Measurements from ENCODE around the gene CCDC192. TPM values are rescaled to one million over a fixed set of nuclear protein-coding genes. Genes with fewer than 3 reads are reported as not detected.
"Not testable (repeated sequence)": the region's sequence is repeated elsewhere in the genome, so short reads cannot be mapped to it uniquely, and the experiment has no call there.

The CCDC192 gene
- total RNA-seq, 3 donors from 2014 or later (not counting 1 experiment from before 2014, with no cell fraction given) = not detected

GRCh38 chr5:127739807-127740384, 36.7 kb downstream of the CCDC192 start:
- no peaks in the 10 kb centered on the region for H3K36me3 Mint-ChIP-seq
- no peaks in the 10 kb centered on the region for H3K4me1 ChIP-seq (ENCODE audit: control insufficient read depth, insufficient read depth, low read length)
- H3K27ac ChIP-seq (ENCODE audit: low read length) = no peak overlapping the region
- no peak overlapping the region for H3K27ac Mint-ChIP-seq
- peaks cover 0 to 2% of the 10 kb centered on the region in 2 donors for H3K9me3 Mint-ChIP-seq
- no peaks in the 10 kb centered on the region for H3K9me3 ChIP-seq (ENCODE audit: control insufficient read depth, insufficient read depth, low read length)
- TF ChIP-seq, protein P1, sequence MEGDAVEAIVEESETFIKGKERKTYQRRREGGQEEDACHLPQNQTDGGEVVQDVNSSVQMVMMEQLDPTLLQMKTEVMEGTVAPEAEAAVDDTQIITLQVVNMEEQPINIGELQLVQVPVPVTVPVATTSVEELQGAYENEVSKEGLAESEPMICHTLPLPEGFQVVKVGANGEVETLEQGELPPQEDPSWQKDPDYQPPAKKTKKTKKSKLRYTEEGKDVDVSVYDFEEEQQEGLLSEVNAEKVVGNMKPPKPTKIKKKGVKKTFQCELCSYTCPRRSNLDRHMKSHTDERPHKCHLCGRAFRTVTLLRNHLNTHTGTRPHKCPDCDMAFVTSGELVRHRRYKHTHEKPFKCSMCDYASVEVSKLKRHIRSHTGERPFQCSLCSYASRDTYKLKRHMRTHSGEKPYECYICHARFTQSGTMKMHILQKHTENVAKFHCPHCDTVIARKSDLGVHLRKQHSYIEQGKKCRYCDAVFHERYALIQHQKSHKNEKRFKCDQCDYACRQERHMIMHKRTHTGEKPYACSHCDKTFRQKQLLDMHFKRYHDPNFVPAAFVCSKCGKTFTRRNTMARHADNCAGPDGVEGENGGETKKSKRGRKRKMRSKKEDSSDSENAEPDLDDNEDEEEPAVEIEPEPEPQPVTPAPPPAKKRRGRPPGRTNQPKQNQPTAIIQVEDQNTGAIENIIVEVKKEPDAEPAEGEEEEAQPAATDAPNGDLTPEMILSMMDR (IDR thresholded peaks at IDR 0.05) = no peak
- no peak overlapping the region for H3K4me3 Mint-ChIP-seq
- no peaks in the 10 kb centered on the region for H3K4me1 Mint-ChIP-seq
- ATAC-seq (no peak), DNase-seq (no peak)
- intact Hi-C loops (cut with micrococcal nuclease) = no loop called here
- H3K4me3 ChIP-seq (ENCODE audit: low read length) = no peak overlapping the region
- WGBS (ENCODE audit: insufficient coverage) = 83% methylated on average over 4 of the region's 10 CpGs
- peaks cover 0 to 2% of the 10 kb centered on the region in 2 donors for H3K27me3 Mint-ChIP-seq (ENCODE audit: low read depth in 2 of 2)
- no peaks in the 10 kb centered on the region for H3K36me3 ChIP-seq (ENCODE audit: control insufficient read depth, insufficient read depth, low read length)
- no peaks in the 10 kb centered on the region for H3K27me3 ChIP-seq (ENCODE audit: control insufficient read depth, insufficient read depth, low read length)

DNA sequence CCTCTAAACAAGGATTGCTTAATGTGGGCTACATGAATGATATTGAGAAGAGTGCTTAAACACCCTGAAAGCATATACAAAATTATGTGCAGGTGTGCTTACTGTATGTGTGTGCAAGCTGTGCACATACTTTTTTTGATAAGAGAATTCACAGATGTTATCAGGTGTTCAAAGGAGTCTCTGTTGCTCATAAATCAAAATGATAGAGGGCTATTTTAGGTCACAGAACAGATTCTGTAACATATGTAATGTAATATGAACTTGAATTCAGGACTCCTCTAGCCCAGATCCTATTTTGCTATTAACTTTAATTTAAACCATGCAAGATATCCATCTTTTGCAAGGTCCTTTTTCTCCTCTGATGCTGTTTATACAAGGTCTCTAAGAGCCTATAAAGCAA, 38.2 kb downstream of the CCDC192 start:
- Mint-ChIP-seq H3K4me3 (no peak overlapping the region), H3K27me3 (ENCODE audit: low read depth in 2 of 2) (peaks cover 0 to 2% of the 10 kb centered on the region in 2 donors), H3K27ac (no peak overlapping the region), H3K36me3 (no peaks in the 10 kb centered on the region), H3K4me1 (no peaks in the 10 kb centered on the region), H3K9me3 (peaks cover 0 to 2% of the 10 kb centered on the region in 2 donors)
- Histone ChIP-seq H3K4me3 (ENCODE audit: low read length) (no peak overlapping the region), H3K27me3 (ENCODE audit: control insufficient read depth, insufficient read depth, low read length) (no peaks in the 10 kb centered on the region), H3K4me1 (ENCODE audit: control insufficient read depth, insufficient read depth, low read length) (no peaks in the 10 kb centered on the region), H3K9me3 (ENCODE audit: control insufficient read depth, insufficient read depth, low read length) (no peaks in the 10 kb centered on the region), H3K36me3 (ENCODE audit: control insufficient read depth, insufficient read depth, low read length) (no peaks in the 10 kb centered on the region), H3K27ac (ENCODE audit: low read length) (no peak overlapping the region)
- TF ChIP-seq, protein P1 (IDR thresholded peaks at IDR 0.05) = no peak
- no peak for DNase-seq
- no peak for ATAC-seq
- intact Hi-C loops (cut with micrococcal nuclease) = no loop called here

DNA sequence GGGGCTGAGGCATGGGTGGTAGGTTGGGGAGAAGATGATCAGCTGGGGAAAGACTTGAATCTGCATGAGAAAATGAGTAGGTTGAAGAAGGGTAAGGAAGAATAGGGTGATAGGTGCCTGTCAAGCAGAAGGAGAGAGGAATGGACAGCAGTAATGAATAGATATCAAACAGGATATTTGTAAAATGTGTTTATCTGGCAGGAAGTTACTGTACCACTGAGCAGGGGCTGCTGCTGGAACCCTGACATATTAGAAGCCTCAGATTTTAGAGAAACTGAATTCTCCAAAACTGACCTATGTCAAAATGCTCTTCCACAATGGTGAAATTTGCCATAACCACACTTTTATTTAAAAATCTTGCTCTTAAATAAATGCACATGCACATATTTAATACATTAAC, 41.0 kb downstream of the CCDC192 start:
- Mint-ChIP-seq H3K4me3 (no peak overlapping the region), H3K27ac (no peak overlapping the region), H3K27me3 (ENCODE audit: low read depth in 2 of 2) (peaks cover 0 to 2% of the 10 kb centered on the region in 2 donors), H3K4me1 (no peaks in the 10 kb centered on the region), H3K36me3 (no peaks in the 10 kb centered on the region), H3K9me3 (no peaks in the 10 kb centered on the region)
- no peaks in the 10 kb centered on the region for H3K9me3 ChIP-seq (ENCODE audit: control insufficient read depth, insufficient read depth, low read length)
- no peaks in the 10 kb centered on the region for H3K27me3 ChIP-seq (ENCODE audit: control insufficient read depth, insufficient read depth, low read length)
- no peaks in the 10 kb centered on the region for H3K4me1 ChIP-seq (ENCODE audit: control insufficient read depth, insufficient read depth, low read length)
- H3K27ac ChIP-seq (ENCODE audit: low read length) = no peak overlapping the region
- DNase-seq (no peak), ATAC-seq (no peak)
- H3K4me3 ChIP-seq (ENCODE audit: low read length) = no peak overlapping the region
- H3K36me3 ChIP-seq (ENCODE audit: control insufficient read depth, insufficient read depth, low read length) = no peaks in the 10 kb centered on the region
- intact Hi-C loops (cut with micrococcal nuclease) = no loop called here
- TF ChIP-seq, protein P1 (IDR thresholded peaks at IDR 0.05) = no peak

GRCh38 chr5:127746756-127747155, 43.6 kb downstream of the CCDC192 start:
- Mint-ChIP-seq H3K4me1 (no peaks in the 10 kb centered on the region), H3K9me3 (no peaks in the 10 kb centered on the region), H3K27me3 (ENCODE audit: low read depth in 2 of 2) (peaks cover 0 to 2% of the 10 kb centered on the region in 2 donors), H3K36me3 (no peaks in the 10 kb centered on the region), H3K4me3 (no peak overlapping the region), H3K27ac (no peak overlapping the region)
- H3K27me3 ChIP-seq (ENCODE audit: control insufficient read depth, insufficient read depth, low read length) = no peaks in the 10 kb centered on the region
- H3K27ac ChIP-seq (ENCODE audit: low read length) = no peak overlapping the region
- intact Hi-C loops (cut with micrococcal nuclease) = loop anchor here (1.0 kb wide), 1 partner anchor 455 kb away; no protein-coding TSS in a partner anchor
- no peak overlapping the region for H3K4me3 ChIP-seq (ENCODE audit: low read length)
- no peak for ATAC-seq
- DNase-seq = peak in 1 of 2 donors; percentile 39
- H3K4me1 ChIP-seq (ENCODE audit: control insufficient read depth, insufficient read depth, low read length) = no peaks in the 10 kb centered on the region
- no peaks in the 10 kb centered on the region for H3K9me3 ChIP-seq (ENCODE audit: control insufficient read depth, insufficient read depth, low read length)
- H3K36me3 ChIP-seq (ENCODE audit: control insufficient read depth, insufficient read depth, low read length) = no peaks in the 10 kb centered on the region
- WGBS (ENCODE audit: insufficient coverage) = 60% methylated on average over 1 of the region's 1 CpG
- TF ChIP-seq, protein P1 (IDR thresholded peaks at IDR 0.05) = no peak

DNA sequence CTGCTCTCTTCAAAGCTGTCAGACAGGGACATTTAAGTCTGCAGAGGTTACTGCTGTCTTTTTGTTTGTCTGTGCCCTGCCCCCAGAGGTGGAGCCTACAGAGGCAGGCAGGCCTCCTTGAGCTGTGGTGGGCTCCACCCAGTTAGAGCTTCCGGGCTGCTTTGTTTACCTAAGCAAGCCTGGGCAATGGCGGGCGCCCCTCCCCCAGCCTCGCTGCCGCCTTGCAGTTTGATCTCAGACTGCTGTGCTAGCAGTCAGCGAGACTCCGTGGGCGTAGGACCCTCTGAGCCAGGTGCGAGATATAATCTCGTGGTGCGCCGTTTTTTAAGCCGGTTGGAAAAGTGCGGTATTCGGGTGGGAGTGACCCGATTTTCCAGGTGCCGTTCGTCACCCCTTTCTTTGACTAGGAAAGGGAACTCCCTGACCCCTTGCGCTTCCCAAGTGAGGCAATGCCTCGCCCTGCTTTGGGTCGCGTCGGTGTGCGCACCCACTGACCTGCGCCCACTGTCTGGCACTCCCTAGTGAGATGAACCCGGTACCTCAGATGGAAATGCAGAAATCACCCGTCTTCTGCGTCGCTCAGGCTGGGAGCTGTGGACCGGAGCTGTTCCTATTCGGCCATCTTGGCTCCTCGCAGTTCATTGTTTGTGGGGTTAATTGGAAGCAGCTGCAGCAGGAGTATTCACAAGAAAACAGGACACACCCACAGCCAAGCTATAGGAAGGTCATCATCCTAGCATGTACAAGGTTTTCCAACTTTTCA, 49.5 kb downstream of the CCDC192 start:
- H3K27ac ChIP-seq (ENCODE audit: low read length); H3K27me3 Mint-ChIP-seq (ENCODE audit: low read depth in 2 of 2); H3K4me1 ChIP-seq (ENCODE audit: control insufficient read depth, insufficient read depth, low read length); intact Hi-C loops (cut with micrococcal nuclease); H3K4me3 ChIP-seq (ENCODE audit: low read length); H3K27ac Mint-ChIP-seq; H3K9me3 Mint-ChIP-seq; H3K9me3 ChIP-seq (ENCODE audit: control insufficient read depth, insufficient read depth, low read length); ATAC-seq; H3K4me3 Mint-ChIP-seq; H3K4me1 Mint-ChIP-seq; H3K36me3 ChIP-seq (ENCODE audit: control insufficient read depth, insufficient read depth, low read length); H3K36me3 Mint-ChIP-seq; DNase-seq; H3K27me3 ChIP-seq (ENCODE audit: control insufficient read depth, insufficient read depth, low read length): not testable (repeated sequence)
- WGBS (ENCODE audit: insufficient coverage) = 85% methylated on average over 28 of the region's 32 CpGs

Measured in natural killer cell (primary cell).